ENCODE data around the gene FILIP1. TPM values are rescaled to one million over a fixed set of nuclear protein-coding genes. Genes with fewer than 3 reads are reported as not detected.

The FILIP1 gene
- total and polyA plus RNA-seq, 2 of the 4 experiments (the other 2 are of a cell fraction), result under 0.01 to 0.03 TPM

- Histone ChIP-seq H4K91ac (ENCODE audit: insufficient read depth, low read depth, low read length) (no peak overlapping the region), H2BK5ac (ENCODE audit: low read depth, low read length, poor library complexity, severe bottlenecking) (peak overlapping the region; percentile 17), H3K4me1 (ENCODE audit: control insufficient read depth, insufficient read depth, low read length) (peaks cover 2% of the 10 kb centered on the region; the same call in 1 of the 2 replicates), H3K27ac (ENCODE audit: insufficient read depth, low read length) (no peak overlapping the region), H4K20me1 (ENCODE audit: insufficient read depth, low read length) (no peaks in the 10 kb centered on the region), H3K23ac (ENCODE audit: low read depth, low read length) (no peak overlapping the region), H3K14ac (replicated peaks; ENCODE audit: low read depth, low read length) (no peak overlapping the region), H2AFZ (replicated peaks; ENCODE audit: low read length, poor library complexity) (no peak overlapping the region), H3K4me3 (ENCODE audit: insufficient read depth, low read depth, low read length) (no peak overlapping the region), H3K36me3 (ENCODE audit: control insufficient read depth, insufficient read depth, low read length) (no peaks in the 10 kb centered on the region), H3K4me2 (ENCODE audit: low read depth, low read length) (no peak overlapping the region), H3K79me1 (ENCODE audit: low read depth in 1 of 2, low read length in 2 of 2) (no peaks in the 10 kb centered on the region), H4K8ac (ENCODE audit: low read depth in 2 of 2, low read length in 2 of 2) (no peak overlapping the region), H4K5ac (ENCODE audit: low read depth, low read length) (no peak overlapping the region), H2AK9ac (replicated peaks; ENCODE audit: low read depth, low read length, poor library complexity) (no peak overlapping the region), H2AK5ac (ENCODE audit: low read depth, low read length) (no peak overlapping the region), H3K9me3 (ENCODE audit: control insufficient read depth, insufficient read depth, low read length) (no peaks in the 10 kb centered on the region), H2BK15ac (ENCODE audit: low read depth, low read length) (no peak overlapping the region), H2BK120ac (ENCODE audit: low read depth, low read length) (no peak overlapping the region), H3K56ac (ENCODE audit: extremely low read depth, insufficient read depth, low read length) (no peak overlapping the region), H3K9me1 (ENCODE audit: insufficient read depth, low read length) (0 out of 2 replicates have a peak, but pooled peaks cover 3% of the 10 kb centered on the region), H3K9ac (ENCODE audit: low read depth, low read length) (no peak overlapping the region), H3K27me3 (ENCODE audit: control insufficient read depth, insufficient read depth, low read length) (no peaks in the 10 kb centered on the region), H3K18ac (ENCODE audit: low read depth, low read length) (no peak overlapping the region), H3K4ac (ENCODE audit: low read depth, low read length) (peak overlapping the region; percentile 19; the same call in 1 of the 2 replicates), H2BK20ac (ENCODE audit: low read depth, low read length) (no peak overlapping the region)
- TF ChIP-seq ELK1 (IDR thresholded peaks at IDR 0.05; ENCODE audit: borderline replicate concordance, low read depth, low read length) (no peak), CEBPB (IDR thresholded peaks at IDR 0.05; ENCODE audit: low read depth, low read length) (peak; percentile 33; the same call in 1 of the 2 replicates), MAFK (IDR thresholded peaks at IDR 0.05; ENCODE audit: low read depth, low read length) (peak; percentile 47)
- in situ Hi-C loops (cut with MboI; ENCODE audit: low sequenced_read_pairs) (no loop called here), dilution Hi-C loops (cut with HindIII; ENCODE audit: low sequenced_read_pairs, unreplicated experiment) (no loop called here), intact Hi-C loops (cut with micrococcal nuclease) (no loop called here)
- no TSS peak for BruUV-seq (replicated peaks)
- ChIA-PET POLR2A (ENCODE audit: unreplicated experiment) (no interaction called here), CTCF (no interaction called here)
- DNase-seq (peak; percentile 62), ATAC-seq (ENCODE audit: low read depth) (peak; percentile 71)
- no CpG with 5 or more reads among the region's 2 CpGs for WGBS, 2 experiments (ENCODE audit: extremely low coverage in 2 of 2, insufficient read length in 1 of 2)
Measured at GRCh38 chr6:75331151-75331550, 162.4 kb downstream of the FILIP1 start.

Measured in IMR-90 (cell line).